Measurements from ENCODE around the gene CABP7.

DNA sequence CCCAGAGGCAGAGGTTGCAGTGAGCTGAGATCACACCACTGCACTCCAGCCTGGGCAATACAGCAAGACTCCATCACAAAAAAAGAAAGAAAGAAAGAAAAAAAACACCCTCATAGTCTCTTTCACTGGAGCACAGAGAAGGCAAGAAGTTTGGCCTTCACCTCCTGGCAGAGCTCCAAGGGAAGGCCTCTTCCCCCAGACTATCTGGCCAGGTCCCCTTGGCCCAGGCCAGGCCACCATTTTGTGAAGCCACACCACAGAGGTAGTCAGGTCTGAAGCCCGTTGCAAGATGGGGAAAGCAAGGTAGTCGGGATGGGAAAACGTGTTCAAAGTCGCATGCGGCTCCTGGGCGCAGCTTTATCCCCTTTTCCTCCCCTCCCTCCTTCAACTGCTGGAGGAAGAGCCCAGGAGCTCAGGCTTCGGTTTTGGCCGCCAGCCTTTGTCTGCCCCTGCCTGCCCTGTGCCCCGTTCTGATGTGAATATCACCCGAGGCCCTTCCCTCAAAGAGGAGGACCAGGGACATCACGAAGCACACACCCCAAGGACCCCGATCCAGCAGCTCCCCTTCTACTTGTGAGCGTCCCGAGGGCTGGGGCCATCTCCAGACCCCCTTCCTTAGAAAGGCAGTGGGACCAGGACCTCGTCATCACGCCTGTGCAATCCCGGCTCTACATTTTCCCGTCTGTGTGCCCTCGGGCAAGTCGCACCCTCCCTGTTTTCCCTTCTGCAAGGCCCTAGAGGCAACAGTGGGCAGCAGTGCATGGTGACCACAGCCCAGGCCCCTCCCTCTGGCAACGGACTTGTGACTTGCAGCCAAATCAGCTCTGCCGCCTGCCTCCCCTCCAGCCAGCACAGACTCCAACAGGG is 17.7 kb downstream of the CABP7 start:
- TF ChIP-seq POLR2A (IDR thresholded peaks at IDR 0.05; ENCODE audit: low read depth, low read length) (no peak), POLR2AphosphoS5 (IDR thresholded peaks at IDR 0.05; ENCODE audit: low read depth, low read length) (no peak), TAF1 (IDR thresholded peaks at IDR 0.05; ENCODE audit: borderline replicate concordance, low read depth, low read length) (no peak)

Measured in GM12892 (cell line).